Mammary epithelial cell (primary cell): ENCODE results near the gene USP17L30.
"Not testable (repeated sequence)": the region's sequence is repeated elsewhere in the genome, so short reads cannot be mapped to it uniquely, and the experiment has no call there.

ENCODE experiments used
- CTCF ChIP-seq, 2 donors: IDR thresholded peaks in 1 of 2; conservative IDR thresholded peaks in 1 of 2; 2 replicates each; pipeline ENCODE4 v1.5.1; 2011 to 2012; ENCODE audit warnings: inconsistent platforms in 2 of 2, low read length in 2 of 2, mild to moderate bottlenecking in 2 of 2, control low read depth in 1 of 2, low read depth in 1 of 2; ENCODE audit not compliant: insufficient read depth in 1 of 2; ENCODE audit errors: extremely low read depth in 1 of 2
- EZH2 ChIP-seq: IDR thresholded peaks from 2 replicates; pipeline ENCODE4 v1.6.1; 2012; ENCODE audit warnings: low read length, inconsistent platforms, borderline replicate concordance

- not testable (repeated sequence) for TF ChIP-seq CTCF (conservative IDR thresholded peaks at IDR 0.05 in 1 of 2, IDR thresholded peaks at IDR 0.05 in 1 of 2; ENCODE audit: extremely low read depth in 1 of 2, insufficient read depth in 1 of 2, low read depth in 1 of 2, low read length in 2 of 2); EZH2
Measured at GRCh38 chr4:9339103-9339502, 23.8 kb upstream of the USP17L30 start, which contains the start of gene USP17L5.
